Activated CD4-positive, alpha-beta T cell treated with anti-CD3 and anti-CD28 coated beads for 36 hours (primary cell): ENCODE measurements around the gene BCL2L11. TPM values are rescaled to one million over a fixed set of nuclear protein-coding genes. Genes with fewer than 3 reads are reported as not detected.

Experiments
- ATAC-seq: fragments of 200-7000 bp; cut with Tn5 transposase; one replicate; pipeline ENCODE4 v1.10.0; 2021; ENCODE audit warnings: mild to moderate bottlenecking, moderate library complexity
- CTCF ChIA-PET: fragments of 350-600 bp; sonication (Branson Sonifier 250); formaldehyde crosslinking; loops from one replicate; lab custom pipeline; 2021; ENCODE audit warnings: antibody characterized with exemption; lab: Charles Lee
- POLR2A ChIA-PET: fragments of 350-600 bp; sonication (Branson Sonifier 250); formaldehyde crosslinking; loops from one replicate; lab custom pipeline; 2021; ENCODE audit warnings: antibody characterized with exemption, inconsistent platforms; lab: Charles Lee
- DNase-seq: peaks from one replicate; pipeline ENCODE4 v3.0.0-alpha.2; 2020
- H3K27ac Mint-ChIP-seq: one replicate; pipeline ENCODE4 v1.8.0; 2021; ENCODE audit warnings: mixed read lengths
- H3K27me3 Mint-ChIP-seq: one replicate; pipeline ENCODE4 v1.8.0; 2021; ENCODE audit warnings: mixed read lengths
- H3K36me3 Mint-ChIP-seq: one replicate; pipeline ENCODE4 v1.8.0; 2021; ENCODE audit warnings: low read depth, mixed read lengths
- H3K4me1 Mint-ChIP-seq: one replicate; pipeline ENCODE4 v1.8.0; 2021; ENCODE audit warnings: mixed read lengths
- H3K4me3 Mint-ChIP-seq: one replicate; pipeline ENCODE4 v1.8.0; 2021; ENCODE audit warnings: mild to moderate bottlenecking, moderate library complexity, mixed read lengths
- H3K9me3 Mint-ChIP-seq: one replicate; pipeline ENCODE4 v1.8.0; 2021; ENCODE audit warnings: low read depth, mixed read lengths
- intact Hi-C, 2 experiments: fragments of 100-400 bp; cut with DNase I in 1 of 2; cut with micrococcal nuclease in 1 of 2; formaldehyde crosslinking; loops; one replicate each; pipeline versions ENCODE4 v1.14.2 to v1.15.1; 2022 to 2024; cut with DNase I, micrococcal nuclease
- total RNA-seq, 2 experiments: library from RNA; stranded (reverse); gene quantifications; one replicate each; pipeline ENCODE4 v1.2.3, GENCODE V29; 2021

The BCL2L11 gene
- total RNA-seq, 2 experiments from 2014 or later, result 18.2 to 28.6 TPM

- intact Hi-C loops, result loop anchor here (1.0 to 10.0 kb wide), 8 partner anchors 50 to 587 kb away; no protein-coding TSS in a partner anchor
- ATAC-seq (no peak), DNase-seq (peak; percentile 64)
- H3K36me3 Mint-ChIP-seq, result peaks cover 5% of the 10 kb centered on the region
- peaks cover 50% of the 10 kb centered on the region for H3K4me1 Mint-ChIP-seq
- ChIA-PET POLR2A (interaction anchor here (0.6 kb wide), 1 partner anchor 306 kb away, joined by 3 read pairs; no protein-coding TSS in a partner anchor), CTCF (interaction anchor here (0.8 kb wide), 1 partner anchor 51 kb away, joined by 3 read pairs; no protein-coding TSS in a partner anchor)
- H3K27me3 Mint-ChIP-seq, result peaks cover 31% of the 10 kb centered on the region
- H3K9me3 Mint-ChIP-seq, result no peaks in the 10 kb centered on the region
- peak overlapping the region; percentile 90 for H3K4me3 Mint-ChIP-seq
- H3K27ac Mint-ChIP-seq, result peak overlapping the region; percentile 83
These were observed 2.9 kb upstream of the BCL2L11 start for GRCh38 chr2:111117598-111118480.

- CTCF ChIA-PET, result no interaction called here
- no peak for DNase-seq
- Mint-ChIP-seq H3K27ac (peak overlapping the region; percentile 83), H3K27me3 (peaks cover 25% of the 10 kb centered on the region), H3K9me3 (no peaks in the 10 kb centered on the region), H3K4me1 (peaks cover 54% of the 10 kb centered on the region), H3K4me3 (peak overlapping the region; percentile 90), H3K36me3 (peaks cover 9% of the 10 kb centered on the region)
- intact Hi-C loops, result loop anchor here (1.0 to 10.0 kb wide), 5 partner anchors 252 to 586 kb away; no protein-coding TSS in a partner anchor
- POLR2A ChIA-PET, result interaction anchor here (0.6 kb wide), 1 partner anchor 307 kb away, joined by 3 read pairs; no protein-coding TSS in a partner anchor
- ATAC-seq, result no peak
These were observed 2.2 kb upstream of the BCL2L11 start for GRCh38 chr2:111118481-111118980.

DNA sequence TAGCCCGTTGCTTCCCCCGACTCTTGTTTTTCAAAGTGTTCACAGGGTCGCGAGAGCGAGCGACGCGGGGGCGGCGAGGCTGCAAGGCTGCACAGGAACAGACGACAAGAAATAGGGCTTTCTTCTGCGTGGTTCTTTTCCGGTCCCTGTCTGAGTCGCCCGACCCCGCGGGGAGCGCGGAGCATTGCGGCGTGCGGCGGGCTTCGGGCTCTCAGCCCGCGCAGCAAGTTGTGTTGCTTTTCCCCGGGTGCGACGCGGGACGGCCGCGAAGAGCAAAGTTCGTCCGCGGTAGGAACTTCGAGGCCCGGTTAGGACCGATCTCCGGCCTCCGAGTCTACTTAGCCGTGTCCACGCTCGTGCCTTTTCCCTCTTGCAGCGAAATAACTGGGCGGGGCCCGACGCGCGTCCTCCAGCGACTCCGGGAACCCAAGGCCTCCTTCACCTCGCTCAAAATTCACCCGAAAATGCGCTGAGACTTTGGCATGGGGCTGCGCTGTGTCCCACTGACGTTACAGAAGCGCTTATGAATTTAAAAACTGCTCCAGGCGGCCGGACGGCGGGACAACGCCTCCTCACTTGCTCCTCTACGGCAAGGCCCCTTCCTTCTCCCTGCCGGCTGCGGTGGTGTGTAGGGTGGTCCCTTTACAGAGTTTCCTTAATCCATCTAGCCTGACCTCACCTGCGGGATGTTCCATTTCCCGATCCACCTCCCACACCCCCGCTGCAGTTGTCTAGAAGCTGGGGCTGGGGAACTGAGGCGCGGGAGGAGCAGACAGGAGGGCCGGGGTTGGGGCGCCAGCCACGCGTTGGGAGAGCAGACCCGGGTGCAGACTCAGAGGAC, 1.5 kb upstream of the BCL2L11 start:
- peaks cover 20% of the 10 kb centered on the region for H3K27me3 Mint-ChIP-seq
- H3K27ac Mint-ChIP-seq, result peak overlapping the region; percentile 83
- ChIA-PET POLR2A (no interaction called here), CTCF (no interaction called here)
- H3K4me3 Mint-ChIP-seq, result peak overlapping the region; percentile 90
- intact Hi-C loops, result loop anchor here (1.0 to 10.0 kb wide), 5 partner anchors 253 to 586 kb away; no protein-coding TSS in a partner anchor
- ATAC-seq (no peak), DNase-seq (peak; percentile 62)
- H3K36me3 Mint-ChIP-seq, result peaks cover 14% of the 10 kb centered on the region
- H3K4me1 Mint-ChIP-seq, result peaks cover 57% of the 10 kb centered on the region
- H3K9me3 Mint-ChIP-seq, result no peaks in the 10 kb centered on the region

DNA sequence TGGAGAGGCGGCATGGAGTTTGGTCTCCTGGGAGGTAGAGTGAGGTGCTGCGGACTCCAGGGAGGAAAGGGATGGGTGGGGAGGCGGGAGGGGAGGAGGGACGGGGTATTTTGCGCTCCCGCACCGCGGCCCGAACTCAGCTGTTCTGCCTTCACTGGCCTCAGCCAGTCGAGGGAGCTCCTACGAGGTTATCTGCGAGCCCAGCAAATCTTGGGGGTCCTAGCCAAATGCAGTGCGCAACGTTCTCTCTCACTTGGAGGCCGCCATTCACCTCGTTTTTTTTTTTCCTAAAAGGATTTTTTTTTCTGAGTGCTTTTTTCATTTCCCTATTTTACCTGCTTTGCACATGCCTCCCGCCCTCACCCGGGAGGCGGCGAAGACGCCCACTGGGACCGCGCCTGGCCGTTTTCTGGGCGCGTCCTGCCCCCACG, 877 bp upstream of the BCL2L11 start:
- peak; percentile 38 for DNase-seq
- intact Hi-C loops, result loop anchor here (1.0 to 10.0 kb wide), 7 partner anchors 47 to 934 kb away; partner anchors contain the start of gene BUB1 (in 1 of the 2)
- CTCF ChIA-PET, result no interaction called here

DNA sequence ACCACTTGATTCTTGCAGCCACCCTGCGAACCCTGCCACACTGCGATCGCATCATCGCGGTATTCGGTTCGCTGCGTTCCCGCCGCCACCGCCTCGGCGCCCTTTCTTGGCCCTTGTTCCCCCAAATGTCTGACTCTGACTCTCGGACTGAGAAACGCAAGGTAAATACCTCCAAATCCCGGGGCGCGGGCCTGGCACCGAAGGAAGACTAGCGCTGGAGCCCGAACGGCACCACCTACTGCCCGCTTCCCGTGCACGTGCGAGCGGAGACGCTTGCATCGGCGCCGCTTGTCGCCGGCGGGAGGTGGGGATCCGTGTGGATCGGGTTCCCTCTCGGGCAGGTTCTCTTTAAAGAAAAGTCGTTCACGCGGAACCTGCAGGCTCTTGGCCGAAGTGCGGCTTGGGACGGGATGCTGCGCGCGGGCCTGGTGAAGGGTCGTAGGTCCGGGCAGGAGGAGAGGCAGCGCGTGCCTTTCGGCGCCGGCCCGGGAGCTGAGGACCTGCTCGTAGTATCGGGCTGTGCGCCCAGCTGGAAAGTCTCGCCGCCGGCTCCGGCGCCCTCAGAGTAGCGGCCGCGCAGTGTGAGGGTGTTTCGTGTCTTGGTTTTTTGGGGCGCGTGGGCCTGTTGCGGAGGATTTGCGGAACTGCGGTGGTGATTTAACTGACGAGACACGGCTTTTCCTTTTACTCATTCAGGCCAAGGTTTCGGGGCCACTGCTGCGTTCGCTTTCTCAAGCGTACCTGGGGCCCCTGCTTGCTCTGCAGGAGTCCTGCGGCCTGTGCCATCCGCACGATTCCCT, 514 bp downstream of the BCL2L11 start:
- Mint-ChIP-seq H3K4me1 (peaks cover 60% of the 10 kb centered on the region), H3K4me3 (peak overlapping the region; percentile 90), H3K36me3 (peaks cover 34% of the 10 kb centered on the region), H3K9me3 (no peaks in the 10 kb centered on the region), H3K27me3 (peaks cover 20% of the 10 kb centered on the region), H3K27ac (peak overlapping the region; percentile 85)
- ATAC-seq (peak; percentile 4), DNase-seq (peak; percentile 72)
- ChIA-PET CTCF (interaction anchor here (0.6 to 1.1 kb wide), 4 partner anchors 22 to 309 kb away, joined by 3 read pairs; no protein-coding TSS in a partner anchor), POLR2A (interaction anchor here (0.6 to 1.1 kb wide), 5 partner anchors 9 to 255 kb away, joined by 3 to 4 read pairs (median 3); no protein-coding TSS in a partner anchor)
- intact Hi-C loops, result loop anchor here (5.0 kb wide), 2 partner anchors 46 to 444 kb away; partner anchors contain the start of gene BUB1 (in 1 of the 2)

More for the DNA sequence above, 877 bp upstream of the BCL2L11 start:
- no peak for ATAC-seq
- POLR2A ChIA-PET, result no interaction called here
- Mint-ChIP-seq H3K4me1 (peaks cover 57% of the 10 kb centered on the region), H3K4me3 (peak overlapping the region; percentile 90), H3K27ac (peak overlapping the region; percentile 83), H3K9me3 (no peaks in the 10 kb centered on the region), H3K36me3 (peaks cover 20% of the 10 kb centered on the region), H3K27me3 (peaks cover 17% of the 10 kb centered on the region)

GRCh38 chr2:111121828-111122630, 1.3 kb downstream of the BCL2L11 start:
- POLR2A ChIA-PET, result interaction anchor here (1.1 kb wide), 1 partner anchor 8 kb away, joined by 4 read pairs; no protein-coding TSS in a partner anchor
- DNase-seq (peak; percentile 87), ATAC-seq (peak; percentile 48)
- intact Hi-C loops, result loop anchor here (5.0 kb wide), 2 partner anchors 45 to 445 kb away; partner anchors contain the start of gene BUB1 (in 1 of the 2)
- H3K27me3 Mint-ChIP-seq, result peaks cover 19% of the 10 kb centered on the region
- peak overlapping the region; percentile 85 for H3K27ac Mint-ChIP-seq
- no peaks in the 10 kb centered on the region for H3K9me3 Mint-ChIP-seq
- CTCF ChIA-PET, result interaction anchor here (0.9 kb wide), 1 partner anchor 244 kb away, joined by 3 read pairs; no protein-coding TSS in a partner anchor
- H3K36me3 Mint-ChIP-seq, result peaks cover 42% of the 10 kb centered on the region
- peak overlapping the region; percentile 90 for H3K4me3 Mint-ChIP-seq
- H3K4me1 Mint-ChIP-seq, result peaks cover 58% of the 10 kb centered on the region

GRCh38 chr2:111122631-111123421, 2.1 kb downstream of the BCL2L11 start:
- ChIA-PET CTCF (no interaction called here), POLR2A (interaction anchor here (0.6 kb wide), 1 partner anchor 1169 kb away, joined by 4 read pairs; no protein-coding TSS in a partner anchor)
- intact Hi-C loops, result loop anchor here (5.0 kb wide), 2 partner anchors 44 to 446 kb away; partner anchors contain the start of gene BUB1 (in 1 of the 2)
- peaks cover 48% of the 10 kb centered on the region for H3K36me3 Mint-ChIP-seq
- no peak overlapping the region for H3K27ac Mint-ChIP-seq
- ATAC-seq (no peak), DNase-seq (peak; percentile 57)
- H3K4me3 Mint-ChIP-seq, result peak overlapping the region; percentile 90
- H3K4me1 Mint-ChIP-seq, result peaks cover 52% of the 10 kb centered on the region
- H3K9me3 Mint-ChIP-seq, result no peaks in the 10 kb centered on the region
- peaks cover 15% of the 10 kb centered on the region for H3K27me3 Mint-ChIP-seq

DNA sequence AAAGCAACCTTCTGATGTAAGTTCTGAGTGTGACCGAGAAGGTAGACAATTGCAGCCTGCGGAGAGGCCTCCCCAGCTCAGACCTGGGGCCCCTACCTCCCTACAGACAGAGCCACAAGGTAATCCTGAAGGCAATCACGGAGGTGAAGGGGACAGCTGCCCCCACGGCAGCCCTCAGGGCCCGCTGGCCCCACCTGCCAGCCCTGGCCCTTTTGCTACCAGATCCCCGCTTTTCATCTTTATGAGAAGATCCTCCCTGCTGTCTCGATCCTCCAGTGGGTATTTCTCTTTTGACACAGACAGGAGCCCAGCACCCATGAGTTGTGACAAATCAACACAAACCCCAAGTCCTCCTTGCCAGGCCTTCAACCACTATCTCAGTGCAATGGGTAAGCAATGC, 3.0 kb downstream of the BCL2L11 start:
- H3K4me1 Mint-ChIP-seq, result peaks cover 43% of the 10 kb centered on the region
- no peak for ATAC-seq

More for the DNA sequence above, 3.0 kb downstream of the BCL2L11 start:
- intact Hi-C loops, result loop anchor here (5.0 kb wide), 2 partner anchors 44 to 446 kb away; partner anchors contain the start of gene BUB1 (in 1 of the 2)
- ChIA-PET POLR2A (interaction anchor here (0.6 kb wide), 1 partner anchor 1168 kb away, joined by 4 read pairs; no protein-coding TSS in a partner anchor), CTCF (no interaction called here)
- DNase-seq, result no peak
- Mint-ChIP-seq H3K27me3 (peaks cover 10% of the 10 kb centered on the region), H3K36me3 (peaks cover 57% of the 10 kb centered on the region), H3K9me3 (no peaks in the 10 kb centered on the region), H3K27ac (no peak overlapping the region), H3K4me3 (peak overlapping the region; percentile 55)
